ENCODE results near the gene STX18. TPM values are rescaled to one million over a fixed set of nuclear protein-coding genes. Genes with fewer than 3 reads are reported as not detected.

STX18 gene
- total RNA-seq, 1 experiment from 2014 or later: 32.7 TPM

DNA sequence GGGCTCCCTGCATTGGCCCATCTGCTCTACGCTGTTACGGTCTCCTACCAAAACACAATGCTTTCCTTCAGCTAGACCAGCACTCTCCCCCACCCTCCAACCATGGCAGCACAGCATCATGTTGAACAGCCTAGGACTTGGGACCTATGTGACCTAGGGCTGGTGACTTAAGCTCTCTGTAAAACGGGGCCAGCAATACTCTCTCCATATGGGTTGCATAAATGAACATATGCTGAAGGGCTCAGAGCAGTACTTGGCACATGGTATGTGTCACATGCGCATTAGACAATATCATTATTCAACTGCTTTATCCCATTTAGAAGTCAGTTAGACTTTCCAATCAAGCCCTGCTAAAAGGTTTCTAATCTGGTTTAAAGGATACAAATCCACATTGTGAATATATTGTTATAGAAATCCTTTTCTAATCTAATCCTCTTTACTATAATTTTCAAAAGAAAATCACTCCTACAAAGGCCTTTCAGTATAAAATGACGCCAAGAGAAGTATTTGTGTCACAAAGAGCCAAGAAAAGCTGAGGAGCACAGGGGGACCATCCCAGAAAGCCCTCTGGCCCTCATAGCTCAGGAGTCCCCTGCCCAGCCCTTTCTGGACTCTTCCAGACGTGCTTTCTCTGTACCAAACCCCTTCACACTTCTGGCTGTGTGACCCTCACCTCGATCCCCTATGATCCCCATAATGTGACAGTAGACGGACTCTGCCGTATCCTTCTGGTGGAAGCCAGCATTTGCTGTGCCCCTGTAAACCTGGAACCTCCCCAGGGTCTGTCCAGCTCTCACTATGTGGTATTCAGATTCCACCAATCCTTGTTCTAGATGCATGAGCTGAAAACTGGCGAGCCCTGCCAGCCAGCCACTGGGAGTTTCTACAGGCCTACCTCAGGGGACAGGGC lies 112.6 kb downstream of the STX18 start:
- H3K36me3 Mint-ChIP-seq (ENCODE audit: insufficient read depth, unreplicated experiment): peaks cover 13% of the 10 kb centered on the region
- CTCF ChIA-PET: interaction anchor here (0.6 to 2.3 kb wide), 6 partner anchors 17 to 441 kb away, joined by 3 to 8 read pairs (median 3); partner anchors contain the start of gene NSG1

DNA sequence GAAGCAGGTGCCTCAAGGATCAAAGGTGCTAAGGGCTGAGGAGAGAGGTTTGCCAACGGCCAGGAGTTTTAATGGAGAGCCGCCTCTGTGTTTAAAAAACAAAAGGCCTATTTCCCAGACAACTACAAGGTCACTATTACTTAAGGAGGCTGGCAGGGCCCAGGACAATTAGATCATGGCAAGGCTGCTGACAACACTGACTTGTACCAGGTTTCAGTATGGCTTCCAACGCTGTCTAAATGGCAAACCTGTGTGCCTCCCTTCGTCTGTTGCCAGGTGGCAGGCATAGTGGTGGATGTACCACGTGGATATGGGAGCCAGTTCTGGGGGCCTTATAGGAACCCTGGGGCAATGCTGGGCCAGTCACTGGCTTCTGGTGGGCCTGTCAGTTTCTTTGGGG lies 114.0 kb downstream of the STX18 start:
- no peak for DNase-seq (ENCODE audit: unreplicated experiment)
- H3K4me3 Mint-ChIP-seq (ENCODE audit: unreplicated experiment): no peak overlapping the region
- H3K27ac Mint-ChIP-seq (ENCODE audit: low read depth, unreplicated experiment): peak overlapping the region; percentile 62
- no peaks in the 10 kb centered on the region for H3K27me3 Mint-ChIP-seq (ENCODE audit: insufficient read depth, unreplicated experiment)
- no TSS peak for BruUV-seq (replicated peaks)
- no peaks in the 10 kb centered on the region for H3K9me3 Mint-ChIP-seq (ENCODE audit: unreplicated experiment)
- ChIA-PET POLR2A (no interaction called here), CTCF (interaction anchor here (0.7 kb wide), 1 partner anchor 151 kb away, joined by 4 read pairs; no protein-coding TSS in a partner anchor)
- peaks cover 8% of the 10 kb centered on the region for H3K4me1 Mint-ChIP-seq (ENCODE audit: insufficient read depth, unreplicated experiment)
- H3K36me3 Mint-ChIP-seq (ENCODE audit: insufficient read depth, unreplicated experiment): peaks cover 9% of the 10 kb centered on the region
- intact Hi-C loops (cut with micrococcal nuclease): no loop called here
- TF ChIP-seq, protein P1, sequence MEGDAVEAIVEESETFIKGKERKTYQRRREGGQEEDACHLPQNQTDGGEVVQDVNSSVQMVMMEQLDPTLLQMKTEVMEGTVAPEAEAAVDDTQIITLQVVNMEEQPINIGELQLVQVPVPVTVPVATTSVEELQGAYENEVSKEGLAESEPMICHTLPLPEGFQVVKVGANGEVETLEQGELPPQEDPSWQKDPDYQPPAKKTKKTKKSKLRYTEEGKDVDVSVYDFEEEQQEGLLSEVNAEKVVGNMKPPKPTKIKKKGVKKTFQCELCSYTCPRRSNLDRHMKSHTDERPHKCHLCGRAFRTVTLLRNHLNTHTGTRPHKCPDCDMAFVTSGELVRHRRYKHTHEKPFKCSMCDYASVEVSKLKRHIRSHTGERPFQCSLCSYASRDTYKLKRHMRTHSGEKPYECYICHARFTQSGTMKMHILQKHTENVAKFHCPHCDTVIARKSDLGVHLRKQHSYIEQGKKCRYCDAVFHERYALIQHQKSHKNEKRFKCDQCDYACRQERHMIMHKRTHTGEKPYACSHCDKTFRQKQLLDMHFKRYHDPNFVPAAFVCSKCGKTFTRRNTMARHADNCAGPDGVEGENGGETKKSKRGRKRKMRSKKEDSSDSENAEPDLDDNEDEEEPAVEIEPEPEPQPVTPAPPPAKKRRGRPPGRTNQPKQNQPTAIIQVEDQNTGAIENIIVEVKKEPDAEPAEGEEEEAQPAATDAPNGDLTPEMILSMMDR (IDR thresholded peaks at IDR 0.05; ENCODE audit: unreplicated experiment): no peak

More for the DNA sequence above, 112.6 kb downstream of the STX18 start:
- intact Hi-C loops (cut with micrococcal nuclease): no loop called here
- TF ChIP-seq, protein P1 (IDR thresholded peaks at IDR 0.05; ENCODE audit: unreplicated experiment): no peak
- DNase-seq (ENCODE audit: unreplicated experiment): no peak
- Mint-ChIP-seq H3K4me1 (ENCODE audit: insufficient read depth, unreplicated experiment) (peaks cover 8% of the 10 kb centered on the region), H3K9me3 (ENCODE audit: unreplicated experiment) (no peaks in the 10 kb centered on the region), H3K27me3 (ENCODE audit: insufficient read depth, unreplicated experiment) (no peaks in the 10 kb centered on the region), H3K4me3 (ENCODE audit: unreplicated experiment) (no peak overlapping the region), H3K27ac (ENCODE audit: low read depth, unreplicated experiment) (no peak overlapping the region)
- POLR2A ChIA-PET: no interaction called here
- no TSS peak for BruUV-seq (replicated peaks)

DNA sequence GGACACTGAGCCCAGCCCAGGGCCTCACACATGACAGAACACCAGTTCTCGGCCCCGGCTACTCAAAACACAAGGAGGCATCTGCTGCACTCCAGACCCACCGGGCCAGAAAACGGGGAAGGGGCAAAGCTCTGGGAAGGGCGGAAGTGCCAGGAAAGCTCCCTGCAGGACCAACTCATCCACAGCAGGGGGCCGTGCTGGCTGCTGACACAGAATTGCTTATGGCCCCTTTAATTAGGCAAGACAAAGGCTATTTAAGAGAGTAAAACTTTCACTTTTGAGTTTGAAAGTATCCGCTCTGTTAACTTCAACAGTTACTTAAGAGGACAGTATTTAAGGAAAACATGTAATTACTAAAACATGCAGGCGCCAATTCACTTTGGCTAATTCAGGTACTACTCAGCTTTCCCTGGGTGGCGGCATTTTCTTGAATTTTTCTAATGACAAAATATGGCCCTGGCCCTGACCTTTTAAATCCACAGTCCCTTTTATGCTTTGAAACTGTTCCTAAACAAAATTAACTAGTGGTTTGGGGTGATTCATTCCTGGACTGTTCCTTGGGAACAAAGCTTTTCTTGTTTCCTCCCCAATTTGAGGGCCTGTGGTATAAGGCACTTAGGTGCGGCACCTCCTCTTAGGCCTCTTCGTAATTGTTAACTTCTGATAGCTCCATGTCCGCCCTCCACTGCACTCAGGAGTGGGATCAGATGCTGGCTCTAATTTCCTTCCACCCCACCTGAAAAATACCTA lies 114.6 kb downstream of the STX18 start:
- intact Hi-C loops (cut with micrococcal nuclease): no loop called here
- H3K9me3 Mint-ChIP-seq (ENCODE audit: unreplicated experiment): no peaks in the 10 kb centered on the region
- H3K4me1 Mint-ChIP-seq (ENCODE audit: insufficient read depth, unreplicated experiment): peaks cover 8% of the 10 kb centered on the region
- no peak overlapping the region for H3K4me3 Mint-ChIP-seq (ENCODE audit: unreplicated experiment)
- H3K27me3 Mint-ChIP-seq (ENCODE audit: insufficient read depth, unreplicated experiment): no peaks in the 10 kb centered on the region
- ChIA-PET CTCF (interaction anchor here (0.6 kb wide), 2 partner anchors 13 to 173 kb away, joined by 3 read pairs; no protein-coding TSS in a partner anchor), POLR2A (no interaction called here)
- peaks cover 7% of the 10 kb centered on the region for H3K36me3 Mint-ChIP-seq (ENCODE audit: insufficient read depth, unreplicated experiment)
- peak overlapping the region; percentile 62 for H3K27ac Mint-ChIP-seq (ENCODE audit: low read depth, unreplicated experiment)
- no peak for DNase-seq (ENCODE audit: unreplicated experiment)
- no TSS peak for BruUV-seq (replicated peaks)
- TF ChIP-seq, protein P1 (IDR thresholded peaks at IDR 0.05; ENCODE audit: unreplicated experiment): no peak

DNA sequence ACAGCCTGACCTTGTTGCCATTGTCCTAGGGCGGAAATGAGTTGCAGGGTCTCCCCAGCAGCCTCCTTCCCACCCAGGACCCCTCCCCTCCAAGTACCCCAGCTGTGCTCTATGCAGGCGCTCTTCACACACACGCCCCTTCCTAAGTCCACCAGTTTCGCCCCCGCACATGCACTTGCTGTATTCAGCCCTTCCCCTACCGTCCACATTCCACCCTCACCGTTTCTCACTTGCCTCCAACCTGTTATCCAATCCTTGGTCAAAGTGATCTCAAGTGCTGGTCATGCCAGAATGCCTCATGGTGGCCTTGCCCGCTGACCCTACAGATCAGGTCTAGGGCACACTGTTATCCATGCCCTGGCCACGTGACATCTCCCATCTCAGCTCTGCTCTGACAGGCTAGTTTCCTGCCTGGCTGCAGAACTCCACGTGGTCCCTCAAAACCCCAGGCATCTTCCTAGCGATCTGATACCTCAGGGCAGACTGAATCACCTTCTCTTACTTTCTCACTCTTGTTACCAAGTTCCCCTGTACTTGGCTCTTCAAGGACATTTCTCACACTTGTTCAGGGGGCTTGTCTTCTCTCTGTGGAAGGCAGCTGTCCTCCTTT lies 115.2 kb downstream of the STX18 start:
- intact Hi-C loops (cut with micrococcal nuclease): no loop called here
- POLR2A ChIA-PET: no interaction called here
- no peaks in the 10 kb centered on the region for H3K27me3 Mint-ChIP-seq (ENCODE audit: insufficient read depth, unreplicated experiment)
- H3K36me3 Mint-ChIP-seq (ENCODE audit: insufficient read depth, unreplicated experiment): peaks cover 14% of the 10 kb centered on the region
- H3K4me3 Mint-ChIP-seq (ENCODE audit: unreplicated experiment): no peak overlapping the region
- H3K9me3 Mint-ChIP-seq (ENCODE audit: unreplicated experiment): no peaks in the 10 kb centered on the region
- TF ChIP-seq, protein P1 (IDR thresholded peaks at IDR 0.05; ENCODE audit: unreplicated experiment): no peak
- no peak overlapping the region for H3K27ac Mint-ChIP-seq (ENCODE audit: low read depth, unreplicated experiment)
- DNase-seq (ENCODE audit: unreplicated experiment): no peak
- no TSS peak for BruUV-seq (replicated peaks)
- H3K4me1 Mint-ChIP-seq (ENCODE audit: insufficient read depth, unreplicated experiment): peaks cover 8% of the 10 kb centered on the region
- CTCF ChIA-PET: interaction anchor here (0.6 to 1.2 kb wide), 4 partner anchors 13 to 173 kb away, joined by 3 to 4 read pairs (median 3); no protein-coding TSS in a partner anchor
